ENCODE measurements around the gene ATG2B. TPM values are rescaled to one million over a fixed set of nuclear protein-coding genes. Genes with fewer than 3 reads are reported as not detected.
"Not testable (repeated sequence)": the region's sequence is repeated elsewhere in the genome, so short reads cannot be mapped to it uniquely, and the experiment has no call there.

ATG2B gene
- polyA plus RNA-seq, 4 donors, result 3.8 to 32.0 (median 4.9) TPM

DNA sequence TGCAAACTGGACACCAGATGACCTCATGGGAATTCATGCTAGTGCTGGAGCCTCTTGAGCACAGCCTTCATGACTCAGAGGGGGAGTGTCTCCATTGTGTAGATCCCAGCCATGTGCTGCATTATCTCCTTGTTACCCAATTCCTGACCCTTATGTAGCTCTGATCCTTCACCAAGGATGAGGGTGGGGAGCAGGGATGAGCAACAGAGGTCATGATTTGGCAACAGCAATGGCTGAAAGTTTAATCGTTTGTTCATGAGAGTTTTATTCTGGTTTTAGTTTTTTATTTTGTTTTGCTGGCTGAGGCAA is 116.6 kb downstream of the ATG2B start:
- Histone ChIP-seq H3K9me3 (ENCODE audit: control insufficient read depth in 2 of 2, insufficient read depth in 1 of 2, low read depth in 1 of 2, low read length in 1 of 2) (peaks cover 0 to 12% of the 10 kb centered on the region in 2 donors), H3K4me3 (ENCODE audit: low read depth in 1 of 3, low read length in 3 of 3) (no peak overlapping the region), H3K27me3 (ENCODE audit: control insufficient read depth in 3 of 3, insufficient read depth in 3 of 3, low read length in 3 of 3) (no peaks in the 10 kb centered on the region), H3K27ac (ENCODE audit: low read depth in 1 of 3, low read length in 2 of 3) (no peak overlapping the region), H3K36me3 (ENCODE audit: control insufficient read depth in 3 of 3, insufficient read depth in 2 of 3, low read depth in 1 of 3, low read length in 3 of 3) (peaks cover 0 to 19% (median 0%) of the 10 kb centered on the region in 3 donors), H3K4me1 (ENCODE audit: control insufficient read depth in 3 of 3, insufficient read depth in 2 of 3, low read depth in 1 of 3, low read length in 2 of 3) (peaks cover 0 to 6% (median 3%) of the 10 kb centered on the region in 3 donors)
- WGBS, 3 donors, result 67 to 81% (median 78%) methylated on average over 1 of the region's 1 CpG
- DNase-seq, result peak in 1 of 2 donors; percentile 61
- FAIRE-seq, result no peak

DNA sequence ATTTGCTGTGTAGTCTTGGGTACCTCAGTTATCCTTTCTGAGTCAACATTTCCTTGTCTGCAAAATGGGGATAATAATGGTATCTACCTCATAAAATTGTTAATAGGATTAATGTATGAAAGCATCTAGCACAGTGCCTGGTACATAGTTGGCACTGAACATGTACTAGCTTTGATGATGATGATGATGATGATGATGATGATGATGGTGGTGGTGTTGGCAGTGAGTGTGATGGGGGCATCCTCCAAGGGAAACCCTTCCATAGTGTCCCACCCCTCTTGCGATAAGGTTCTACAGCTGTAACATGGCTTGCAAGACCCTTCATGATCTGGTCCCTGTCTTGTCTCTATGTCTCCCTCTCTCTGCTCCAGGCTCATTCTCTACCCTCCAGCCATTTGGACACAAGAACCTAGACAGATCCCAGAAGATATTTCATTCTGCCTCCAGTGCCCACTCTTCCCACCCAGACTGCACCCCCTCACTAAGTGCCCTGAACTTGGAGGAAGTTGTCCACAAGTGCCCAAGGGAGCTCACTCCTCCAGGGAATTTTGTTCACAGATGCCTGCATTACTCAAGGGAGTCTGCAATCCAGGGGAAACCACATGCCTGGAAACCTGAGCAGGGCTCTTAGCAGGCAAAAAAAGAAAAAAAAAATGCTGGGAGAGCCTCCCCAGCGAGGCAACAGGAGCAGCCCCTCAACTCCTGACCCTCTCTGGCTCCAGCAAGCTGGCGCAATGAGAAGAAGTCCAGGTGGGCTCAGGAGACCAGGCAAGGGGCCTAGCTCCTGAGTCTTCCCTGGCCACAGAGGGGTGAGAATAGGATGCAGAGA is 117.2 kb downstream of the ATG2B start:
- WGBS, 3 donors, result 85 to 90% (median 89%) methylated on average over 3 of the region's 3 CpGs
- DNase-seq (no peak), FAIRE-seq (no peak)
- Histone ChIP-seq H3K4me1 (ENCODE audit: control insufficient read depth in 3 of 3, insufficient read depth in 2 of 3, low read depth in 1 of 3, low read length in 2 of 3) (peaks cover 0 to 5% (median 3%) of the 10 kb centered on the region in 3 donors), H3K36me3 (ENCODE audit: control insufficient read depth in 3 of 3, insufficient read depth in 2 of 3, low read depth in 1 of 3, low read length in 3 of 3) (peaks cover 0 to 24% (median 0%) of the 10 kb centered on the region in 3 donors), H3K27me3 (ENCODE audit: control insufficient read depth in 3 of 3, insufficient read depth in 3 of 3, low read length in 3 of 3) (no peaks in the 10 kb centered on the region), H3K9me3 (ENCODE audit: control insufficient read depth in 2 of 2, insufficient read depth in 1 of 2, low read depth in 1 of 2, low read length in 1 of 2) (peaks cover 0 to 17% of the 10 kb centered on the region in 2 donors), H3K4me3 (ENCODE audit: low read depth in 1 of 3, low read length in 3 of 3) (no peak overlapping the region), H3K27ac (ENCODE audit: low read depth in 1 of 3, low read length in 2 of 3) (no peak overlapping the region)

DNA sequence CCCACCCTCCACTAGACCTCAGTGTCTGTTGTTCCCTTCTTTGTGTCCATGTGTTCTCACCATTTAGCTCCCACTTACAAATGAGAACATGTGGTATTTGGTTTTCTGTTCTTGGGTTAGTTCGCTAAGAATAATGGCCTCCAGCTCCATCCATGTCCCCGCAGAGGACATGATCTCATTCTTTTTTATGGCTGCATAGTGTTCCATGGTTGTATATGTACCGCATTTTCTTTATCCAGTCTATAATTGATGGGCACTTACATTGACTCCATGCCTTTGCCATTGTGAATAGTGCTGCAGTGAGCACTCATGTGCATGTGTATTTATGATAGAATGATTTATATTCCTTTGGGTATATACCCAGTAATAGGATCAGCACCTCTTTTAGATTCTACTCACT is 118.1 kb downstream of the ATG2B start:
- H3K4me3 ChIP-seq (ENCODE audit: low read depth in 1 of 3, low read length in 3 of 3); FAIRE-seq; H3K27me3 ChIP-seq (ENCODE audit: control insufficient read depth in 3 of 3, insufficient read depth in 3 of 3, low read length in 3 of 3); H3K4me1 ChIP-seq (ENCODE audit: control insufficient read depth in 3 of 3, insufficient read depth in 2 of 3, low read depth in 1 of 3, low read length in 2 of 3); H3K27ac ChIP-seq (ENCODE audit: low read depth in 1 of 3, low read length in 2 of 3); DNase-seq: not testable (repeated sequence)
- peaks cover 0 to 26% of the 10 kb centered on the region in 2 donors for H3K9me3 ChIP-seq (ENCODE audit: control insufficient read depth in 2 of 2, insufficient read depth in 1 of 2, low read depth in 1 of 2, low read length in 1 of 2)
- peaks cover 0 to 33% (median 0%) of the 10 kb centered on the region in 3 donors for H3K36me3 ChIP-seq (ENCODE audit: control insufficient read depth in 3 of 3, insufficient read depth in 2 of 3, low read depth in 1 of 3, low read length in 3 of 3)
- WGBS, 3 donors, result 94 to 98% (median 95%) methylated on average over 3 of the region's 3 CpGs

DNA sequence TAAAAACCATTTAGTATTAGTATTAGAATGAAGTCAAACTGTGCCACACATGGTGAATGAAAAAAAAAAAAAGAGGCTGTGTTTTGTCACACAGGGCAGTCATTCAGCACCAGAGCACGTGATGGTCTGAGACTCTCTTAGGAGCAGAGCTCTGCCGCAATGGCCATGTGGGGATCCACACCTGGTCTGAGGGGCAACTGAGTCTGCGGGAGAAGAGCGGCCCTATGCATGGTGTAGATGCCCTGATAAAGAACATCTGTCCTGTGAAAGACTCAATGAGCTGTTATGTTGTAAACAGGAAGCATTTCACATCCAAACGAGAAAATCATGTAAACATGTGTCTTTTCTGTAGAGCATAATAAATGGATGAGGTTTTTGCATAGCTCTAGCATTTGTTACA is 119.4 kb downstream of the ATG2B start:
- Histone ChIP-seq H3K27ac (ENCODE audit: low read depth in 1 of 3, low read length in 2 of 3) (no peak overlapping the region), H3K36me3 (ENCODE audit: control insufficient read depth in 3 of 3, insufficient read depth in 2 of 3, low read depth in 1 of 3, low read length in 3 of 3) (peaks cover 0 to 39% (median 0%) of the 10 kb centered on the region in 3 donors), H3K4me1 (ENCODE audit: control insufficient read depth in 3 of 3, insufficient read depth in 2 of 3, low read depth in 1 of 3, low read length in 2 of 3) (peaks cover 6 to 22% (median 9%) of the 10 kb centered on the region in 3 donors), H3K27me3 (ENCODE audit: control insufficient read depth in 3 of 3, insufficient read depth in 3 of 3, low read length in 3 of 3) (no peaks in the 10 kb centered on the region), H3K4me3 (ENCODE audit: low read depth in 1 of 3, low read length in 3 of 3) (no peak overlapping the region), H3K9me3 (ENCODE audit: control insufficient read depth in 2 of 2, insufficient read depth in 1 of 2, low read depth in 1 of 2, low read length in 1 of 2) (peaks cover 0 to 26% of the 10 kb centered on the region in 2 donors)
- FAIRE-seq, result no peak
- 52 to 61% (median 60%) methylated on average over 5 of the region's 5 CpGs for WGBS, 3 donors
- no peak for DNase-seq

DNA sequence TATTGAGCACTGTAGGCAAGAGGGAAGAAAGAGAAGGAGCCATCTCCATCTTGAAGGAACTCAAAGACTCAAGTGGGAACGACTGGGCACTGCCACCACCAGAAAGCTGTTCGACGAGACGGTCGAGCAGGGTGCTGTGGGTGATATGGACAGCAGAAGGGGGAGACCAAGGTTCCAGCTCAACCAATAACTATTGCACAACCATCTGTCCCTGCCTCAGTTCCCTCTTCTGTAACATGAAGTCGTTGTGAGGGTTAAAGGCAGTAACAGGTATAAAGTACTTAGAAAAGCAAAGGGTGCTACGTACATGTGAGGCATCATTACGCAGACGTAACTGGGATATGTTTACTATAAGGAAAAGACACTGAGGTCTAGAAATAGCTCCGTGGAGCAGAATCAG is 121.0 kb downstream of the ATG2B start:
- Histone ChIP-seq H3K9me3 (ENCODE audit: control insufficient read depth in 2 of 2, insufficient read depth in 1 of 2, low read depth in 1 of 2, low read length in 1 of 2) (peaks cover 0 to 26% of the 10 kb centered on the region in 2 donors), H3K27ac (ENCODE audit: low read depth in 1 of 3, low read length in 2 of 3) (no peak overlapping the region), H3K4me3 (ENCODE audit: low read depth in 1 of 3, low read length in 3 of 3) (no peak overlapping the region), H3K36me3 (ENCODE audit: control insufficient read depth in 3 of 3, insufficient read depth in 2 of 3, low read depth in 1 of 3, low read length in 3 of 3) (peaks cover 0 to 52% (median 0%) of the 10 kb centered on the region in 3 donors), H3K27me3 (ENCODE audit: control insufficient read depth in 3 of 3, insufficient read depth in 3 of 3, low read length in 3 of 3) (no peaks in the 10 kb centered on the region), H3K4me1 (ENCODE audit: control insufficient read depth in 3 of 3, insufficient read depth in 2 of 3, low read depth in 1 of 3, low read length in 2 of 3) (peaks cover 6 to 33% (median 9%) of the 10 kb centered on the region in 3 donors)
- FAIRE-seq, result no peak
- no peak for DNase-seq
- 91 to 97% (median 94%) methylated on average over 10 of the region's 10 CpGs for WGBS, 3 donors

DNA sequence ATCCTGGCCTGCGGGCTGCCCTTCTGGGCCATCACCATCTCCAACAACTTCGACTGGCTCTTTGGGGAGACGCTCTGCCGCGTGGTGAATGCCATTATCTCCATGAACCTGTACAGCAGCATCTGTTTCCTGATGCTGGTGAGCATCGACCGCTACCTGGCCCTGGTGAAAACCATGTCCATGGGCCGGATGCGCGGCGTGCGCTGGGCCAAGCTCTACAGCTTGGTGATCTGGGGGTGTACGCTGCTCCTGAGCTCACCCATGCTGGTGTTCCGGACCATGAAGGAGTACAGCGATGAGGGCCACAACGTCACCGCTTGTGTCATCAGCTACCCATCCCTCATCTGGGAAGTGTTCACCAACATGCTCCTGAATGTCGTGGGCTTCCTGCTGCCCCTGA is 122.5 kb downstream of the ATG2B start:
- H3K4me1 ChIP-seq (ENCODE audit: control insufficient read depth in 3 of 3, insufficient read depth in 2 of 3, low read depth in 1 of 3, low read length in 2 of 3), result peaks cover 6 to 37% (median 9%) of the 10 kb centered on the region in 3 donors
- H3K36me3 ChIP-seq (ENCODE audit: control insufficient read depth in 3 of 3, insufficient read depth in 2 of 3, low read depth in 1 of 3, low read length in 3 of 3), result peaks cover 0 to 59% (median 0%) of the 10 kb centered on the region in 3 donors
- peaks cover 0 to 26% of the 10 kb centered on the region in 2 donors for H3K9me3 ChIP-seq (ENCODE audit: control insufficient read depth in 2 of 2, insufficient read depth in 1 of 2, low read depth in 1 of 2, low read length in 1 of 2)
- DNase-seq (no peak), FAIRE-seq (no peak)
- WGBS, 3 donors, result 94 to 96% (median 95%) methylated on average over 18 of the region's 18 CpGs
- H3K27ac ChIP-seq (ENCODE audit: low read depth in 1 of 3, low read length in 2 of 3), result peak overlapping the region in 1 of 3 donors; percentile 88
- H3K4me3 ChIP-seq (ENCODE audit: low read depth in 1 of 3, low read length in 3 of 3), result no peak overlapping the region
- H3K27me3 ChIP-seq (ENCODE audit: control insufficient read depth in 3 of 3, insufficient read depth in 3 of 3, low read length in 3 of 3), result no peaks in the 10 kb centered on the region

DNA sequence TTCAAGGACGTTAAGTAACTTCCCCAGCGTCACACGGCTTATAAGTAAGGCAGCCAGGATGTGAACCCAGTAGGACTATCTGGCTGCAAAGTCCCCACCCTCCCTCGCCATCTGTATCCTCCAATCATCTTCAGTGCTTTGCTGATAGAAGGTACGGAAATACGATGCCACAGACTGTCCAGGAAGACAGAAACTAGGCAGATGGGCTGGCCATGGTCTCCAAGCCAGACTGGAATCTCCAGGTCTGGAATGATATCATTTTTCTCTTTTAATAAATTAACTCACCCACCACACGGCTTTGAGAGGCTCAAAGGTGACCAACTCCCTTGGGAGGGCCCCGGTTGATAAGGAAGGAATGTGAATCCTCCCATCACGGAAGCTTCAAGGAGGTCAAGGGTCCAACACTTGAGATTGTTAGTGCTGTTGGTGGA is 123.4 kb downstream of the ATG2B start:
- Histone ChIP-seq H3K36me3 (ENCODE audit: control insufficient read depth in 3 of 3, insufficient read depth in 2 of 3, low read depth in 1 of 3, low read length in 3 of 3) (peaks cover 0 to 60% (median 0%) of the 10 kb centered on the region in 3 donors), H3K4me3 (ENCODE audit: low read depth in 1 of 3, low read length in 3 of 3) (no peak overlapping the region), H3K27me3 (ENCODE audit: control insufficient read depth in 3 of 3, insufficient read depth in 3 of 3, low read length in 3 of 3) (no peaks in the 10 kb centered on the region), H3K4me1 (ENCODE audit: control insufficient read depth in 3 of 3, insufficient read depth in 2 of 3, low read depth in 1 of 3, low read length in 2 of 3) (peaks cover 6 to 39% (median 9%) of the 10 kb centered on the region in 3 donors), H3K27ac (ENCODE audit: low read depth in 1 of 3, low read length in 2 of 3) (peak overlapping the region; percentile 78 to 88 (median 81)), H3K9me3 (ENCODE audit: control insufficient read depth in 2 of 2, insufficient read depth in 1 of 2, low read depth in 1 of 2, low read length in 1 of 2) (peaks cover 0 to 26% of the 10 kb centered on the region in 2 donors)
- DNase-seq (peak; percentile 95 to 99), FAIRE-seq (peak; percentile 51)
- 8 to 53% (median 24%) methylated on average over 9 of the region's 9 CpGs for WGBS, 3 donors

DNA sequence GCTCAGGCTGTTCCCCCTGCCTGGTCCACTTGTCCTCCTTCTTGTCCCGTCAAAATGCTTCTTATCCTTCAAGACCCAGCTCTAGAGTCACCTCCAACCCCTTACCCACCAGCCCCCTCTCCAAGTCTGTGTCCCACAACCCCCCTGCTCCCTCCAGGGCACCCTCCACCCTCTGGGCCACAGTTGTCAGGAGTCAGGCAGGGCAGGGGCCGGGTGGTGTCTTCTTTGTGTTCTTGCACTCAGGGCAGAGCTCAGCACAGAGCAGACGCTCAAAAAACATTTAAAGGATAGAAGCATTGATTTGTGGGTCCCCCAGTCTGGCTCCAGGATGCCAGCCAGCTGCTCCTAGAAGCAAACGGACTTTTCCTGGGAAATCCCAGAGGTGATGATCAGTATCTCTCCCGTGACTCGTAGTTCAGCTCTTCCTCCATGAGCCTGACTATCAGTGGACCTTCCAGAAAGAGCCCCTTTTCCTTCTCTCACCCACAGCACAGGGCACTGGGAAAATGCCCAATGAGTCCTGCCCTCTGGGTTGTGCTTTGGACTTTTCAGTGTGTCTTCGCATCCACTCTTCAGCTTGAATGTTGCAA is 124.4 kb downstream of the ATG2B start:
- Histone ChIP-seq H3K27ac (ENCODE audit: low read depth in 1 of 3, low read length in 2 of 3) (peak overlapping the region; percentile 78 to 88 (median 81)), H3K4me1 (ENCODE audit: control insufficient read depth in 3 of 3, insufficient read depth in 2 of 3, low read depth in 1 of 3, low read length in 2 of 3) (peaks cover 6 to 48% (median 9%) of the 10 kb centered on the region in 3 donors), H3K36me3 (ENCODE audit: control insufficient read depth in 3 of 3, insufficient read depth in 2 of 3, low read depth in 1 of 3, low read length in 3 of 3) (peaks cover 0 to 60% (median 0%) of the 10 kb centered on the region in 3 donors), H3K9me3 (ENCODE audit: control insufficient read depth in 2 of 2, insufficient read depth in 1 of 2, low read depth in 1 of 2, low read length in 1 of 2) (peaks cover 0 to 26% of the 10 kb centered on the region in 2 donors), H3K27me3 (ENCODE audit: control insufficient read depth in 3 of 3, insufficient read depth in 3 of 3, low read length in 3 of 3) (no peaks in the 10 kb centered on the region), H3K4me3 (ENCODE audit: low read depth in 1 of 3, low read length in 3 of 3) (no peak overlapping the region)
- DNase-seq, result no peak
- WGBS, 3 donors, result 54 to 65% (median 65%) methylated on average over 7 of the region's 7 CpGs
- no peak for FAIRE-seq

Data from small intestine (tissue), 7 donors.